Activated naive CD8-positive, alpha-beta T cell treated with anti-CD3 and anti-CD28 coated beads, Interleukin-2, amount 10 ng/mL, durations not matched to agents 7 days and 5 days (primary cell): Measurements from ENCODE around the gene RNF149. TPM values are rescaled to one million over a fixed set of nuclear protein-coding genes. Genes with fewer than 3 reads are reported as not detected.

Experiments used
- microRNA-seq: library from miRNA; unstranded; fragments of <30 nt; microRNA quantifications from one replicate; pipeline ENCODE4 v1.2.0, GENCODE V29; 2022
- total RNA-seq, 2 experiments: library from RNA; stranded (reverse); gene quantifications; one replicate each; pipeline ENCODE4 v1.2.3, GENCODE V29; 2021

RNF149 gene
- total RNA-seq, 2 experiments from 2014 or later = 90.1 to 90.3 TPM

Small RNA genes lying within 50 kb of the gene (microRNA-seq; reads per million reads assigned to microRNA genes)
- 6.3 reads per million for gene MIR5696

Other genes starting within 250 kb of the RNF149 start
- 1 to 10 TPM in 1 of 2 experiments, under 1 TPM in 1; 0.79 to 1.4 TPM for gene TBC1D8, start 157.3 kb downstream of the RNF149 start, total RNA-seq
- gene CNOT11, start 55.8 kb downstream of the RNF149 start, total RNA-seq = 10 to 100 TPM; 64.2 to 65.0 TPM
- gene CREG2, start 78.8 kb upstream of the RNF149 start, total RNA-seq = not detected
- 1 to 10 TPM; 2.0 to 2.2 TPM for gene RFX8, start 166.4 kb upstream of the RNF149 start, total RNA-seq